Heart left ventricle (tissue), 16 donors: ENCODE measurements around the gene MGAT3. TPM values are rescaled to one million over a fixed set of nuclear protein-coding genes. Genes with fewer than 3 reads are reported as not detected.

ENCODE experiments used
- ATAC-seq, 4 donors: fragments of 200-7000 bp; cut with Tn5 transposase; one replicate each; pipeline ENCODE4 v1.9.1; 2020 to 2022; ENCODE audit warnings: moderate library complexity in 4 of 4, mild to moderate bottlenecking in 3 of 4, moderate number of reproducible peaks in 1 of 4
- DNase-seq, 5 donors: peaks; one replicate each; pipeline ENCODE4 v3.0.0-alpha.2; 2020
- H3K27ac ChIP-seq, 12 donors: fragments of 200-600 bp; sonication (generic) in 4 of 12; one replicate each; pipeline versions ENCODE4 v1.5.0 to v1.8.0; 2016 to 2022; ENCODE audit warnings: mild to moderate bottlenecking in 2 of 12
- H3K27me3 ChIP-seq, 9 donors: fragments of 200-600 bp; sonication (generic) in 2 of 9; one replicate each; pipeline versions ENCODE4 v1.5.1 to v1.8.0; 2016 to 2022; ENCODE audit warnings: mild to moderate bottlenecking in 3 of 9
- H3K36me3 ChIP-seq, 9 donors: fragments of 200-600 bp; sonication (generic) in 2 of 9; one replicate each; pipeline versions ENCODE4 v1.5.0 to v1.8.0; 2018 to 2022; ENCODE audit warnings: mild to moderate bottlenecking in 2 of 9
- H3K4me1 ChIP-seq, 12 donors: fragments of 200-600 bp; sonication (generic) in 4 of 12; one replicate each; pipeline versions ENCODE4 v1.5.0 to v1.8.0; 2016 to 2022; ENCODE audit warnings: mild to moderate bottlenecking in 3 of 12
- H3K4me3 ChIP-seq, 12 donors: fragments of 200-600 bp; sonication (generic) in 4 of 12; one replicate each; pipeline versions ENCODE4 v1.5.0 to v1.8.0; 2017 to 2022; ENCODE audit warnings: mild to moderate bottlenecking in 9 of 12, moderate library complexity in 4 of 12
- H3K9me3 ChIP-seq, 12 donors: fragments of 200-600 bp; sonication (generic) in 4 of 12; one replicate each; pipeline versions ENCODE4 v1.5.0 to v1.8.0; 2016 to 2022; ENCODE audit warnings: mild to moderate bottlenecking in 1 of 12
- POLR2A ChIP-seq, 2 donors: fragments of 450-650 bp; IDR thresholded peaks; one replicate each; pipeline ENCODE4 v1.6.1; 2017; ENCODE audit warnings: antibody characterized with exemption in 2 of 2, mild to moderate bottlenecking in 2 of 2, moderate library complexity in 2 of 2
- WGBS, 4 donors: extraction: QIAGEN DNeasy Blood & Tissue Kit in 2 of 4; methylation state at CpG; one replicate each; pipeline versions ENCODE4 v1.1.5 to v1.1.7; 2013 to 2018; 5-methylcytosine and 5-hydroxymethylcytosine counted together
- intact Hi-C, 10 donors: fragments of 100-400 bp; cut with DNase I; formaldehyde crosslinking; loops; one replicate each; pipeline versions ENCODE4 v1.11.1 to v1.14.2; 2022
- long read RNA-seq, 3 donors: library from polyadenylated mRNA; unstranded; transcript quantifications; one replicate each; pipeline ENCODE4 v2.0.0, GENCODE V29; 2020 to 2021
- polyA plus RNA-seq, 2 donors: library from polyadenylated mRNA; stranded (reverse); fragments of 200-250 nt; gene quantifications; one replicate each; pipeline ENCODE4 v1.2.3, GENCODE V29; 2013
- total RNA-seq, 9 donors: library from RNA; depleted of rRNA in 2 of 9; stranded (reverse); fragments of >200 nt in 2 of 9; fragmentation: NEBNext Ultra II Directional in 3 of 9; extraction: Animal tissue kit (Norgen Biotek cat#: 25700) in 3 of 9; gene quantifications; one replicate each; pipeline versions ENCODE4 v1.1.0 to v1.2.4, GENCODE V29; 2016 to 2023
- TF ChIP-seq, protein P1 (sequence below), 12 donors: fragments of 200-600 bp; sonication (generic) in 4 of 12; IDR thresholded peaks; one replicate each; pipeline versions ENCODE4 v1.5.0 to v1.8.0; 2018 to 2022; ENCODE audit warnings: antibody characterized with exemption in 12 of 12, mild to moderate bottlenecking in 5 of 12
- donor health status: ischemic (EF 13 %, LVEDD 7.1; RV severe dilation, severe dysfunction).
- donor health status: healthy with polysubstance abuse.
- donor health status: DM: no; HTN: yes; CAD: no.
- donor health status: DM: no; HTN: no; CAD: no.
- donor health status: ischemic (EF 25% LVEDD 6.9; RV normal size, moderate dysfunction).
- donor health status: ischemic (EF 25% LVEDD 5.7; RV mildly dilated, moderate dysfunction).
- donor health status: healthy.
- donor health status: DM: yes; HTN: yes; CAD: no.
- donor health status: ischemic (EF 35%, LVEDD 5.7; RV mildly dilated, moderate dysfunction).
- donor health status: nonischemic (EF 11% LVEDD 7.7; RV severe dilation, severe dysfunction).
- donor health status: DM: yes; HTN: yes; CAD: no.
- donor health status: PGD.
- donor health status: ischemic (EF 29% LVEDD 5.4; RV normal size, mild dysfunction).
- donor health status: nonischemic (EF 23%, LVEDD 6.1; RV moderate dilation, normal function).

The MGAT3 gene, protein sequence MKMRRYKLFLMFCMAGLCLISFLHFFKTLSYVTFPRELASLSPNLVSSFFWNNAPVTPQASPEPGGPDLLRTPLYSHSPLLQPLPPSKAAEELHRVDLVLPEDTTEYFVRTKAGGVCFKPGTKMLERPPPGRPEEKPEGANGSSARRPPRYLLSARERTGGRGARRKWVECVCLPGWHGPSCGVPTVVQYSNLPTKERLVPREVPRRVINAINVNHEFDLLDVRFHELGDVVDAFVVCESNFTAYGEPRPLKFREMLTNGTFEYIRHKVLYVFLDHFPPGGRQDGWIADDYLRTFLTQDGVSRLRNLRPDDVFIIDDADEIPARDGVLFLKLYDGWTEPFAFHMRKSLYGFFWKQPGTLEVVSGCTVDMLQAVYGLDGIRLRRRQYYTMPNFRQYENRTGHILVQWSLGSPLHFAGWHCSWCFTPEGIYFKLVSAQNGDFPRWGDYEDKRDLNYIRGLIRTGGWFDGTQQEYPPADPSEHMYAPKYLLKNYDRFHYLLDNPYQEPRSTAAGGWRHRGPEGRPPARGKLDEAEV
- total RNA-seq (1 to 10 TPM; 3.4 to 9.9 (median 4.7) TPM), polyA plus RNA-seq (1 to 10 TPM; 2.2 to 2.6 TPM)
- long read RNA-seq, donor 1, full-length matches to known transcripts: 1 of 8 reads
- long read RNA-seq, donor 1, partial matches to known transcripts: 0 of 8 reads
- long read RNA-seq, donor 1, other reads (novel, unspliced or antisense): 7 of 8 reads
- long read RNA-seq, donor 2: 0 reads
- long read RNA-seq, donor 3, partial matches to known transcripts: 0 of 5 reads
- long read RNA-seq, donor 3, other reads (novel, unspliced or antisense): 5 of 5 reads

DNA sequence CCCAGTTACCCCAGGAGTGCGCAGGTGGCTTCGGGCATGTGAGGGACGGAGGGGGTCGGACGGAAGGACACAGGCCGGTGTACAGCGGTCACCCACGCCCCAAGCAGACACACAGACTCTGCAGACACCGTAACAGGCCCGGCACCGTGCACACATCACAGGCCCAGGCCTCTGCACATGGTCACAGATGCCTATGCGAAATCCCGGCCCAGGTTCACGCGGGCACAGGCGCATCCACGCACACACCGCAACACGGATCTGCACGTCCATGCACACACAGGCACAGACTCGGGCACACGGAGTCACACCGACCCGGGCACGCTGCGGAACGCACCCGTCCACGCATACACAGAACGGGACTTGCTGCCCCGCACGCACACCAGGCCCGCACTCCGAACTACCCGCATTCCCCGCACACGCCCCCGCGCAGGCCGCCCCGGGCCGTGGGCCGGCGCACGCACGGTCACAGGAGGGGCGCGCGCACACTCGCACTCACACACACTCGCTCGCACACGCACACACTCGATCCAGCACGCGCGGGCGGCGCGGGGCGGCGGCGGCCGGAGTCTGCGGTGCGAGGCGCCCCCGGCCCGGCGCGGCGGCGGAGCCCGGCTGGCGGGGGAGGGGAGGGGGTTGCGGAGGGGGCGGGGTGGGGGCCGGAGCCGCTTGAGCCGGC, at the start of gene MGAT3:
Gene MGAT3, plus strand, starts transcription at position 491 of the 676 bp plus-strand sequence. CDS start 30,336 bp downstream, outside the sequence.
- WGBS, 4 donors: 27 to 74% (median 51%) methylated on average over 19 to 79 of the region's 80 CpGs
- Histone ChIP-seq H3K9me3 (no peaks in the 10 kb centered on the region), H3K27ac (peak within 1 kb of the TSS; percentile 50 to 89 (median 72)), H3K27me3 (peaks cover 0 to 25% (median 6%) of the 10 kb centered on the region in 9 donors), H3K36me3 (no peaks in the 10 kb centered on the region), H3K4me1 (peaks cover 0 to 31% (median 7%) of the 10 kb centered on the region in 12 donors), H3K4me3 (peak within 1 kb of the TSS; percentile 47 to 81 (median 63))
- intact Hi-C loops: no loop called here
- TF ChIP-seq, protein P1, sequence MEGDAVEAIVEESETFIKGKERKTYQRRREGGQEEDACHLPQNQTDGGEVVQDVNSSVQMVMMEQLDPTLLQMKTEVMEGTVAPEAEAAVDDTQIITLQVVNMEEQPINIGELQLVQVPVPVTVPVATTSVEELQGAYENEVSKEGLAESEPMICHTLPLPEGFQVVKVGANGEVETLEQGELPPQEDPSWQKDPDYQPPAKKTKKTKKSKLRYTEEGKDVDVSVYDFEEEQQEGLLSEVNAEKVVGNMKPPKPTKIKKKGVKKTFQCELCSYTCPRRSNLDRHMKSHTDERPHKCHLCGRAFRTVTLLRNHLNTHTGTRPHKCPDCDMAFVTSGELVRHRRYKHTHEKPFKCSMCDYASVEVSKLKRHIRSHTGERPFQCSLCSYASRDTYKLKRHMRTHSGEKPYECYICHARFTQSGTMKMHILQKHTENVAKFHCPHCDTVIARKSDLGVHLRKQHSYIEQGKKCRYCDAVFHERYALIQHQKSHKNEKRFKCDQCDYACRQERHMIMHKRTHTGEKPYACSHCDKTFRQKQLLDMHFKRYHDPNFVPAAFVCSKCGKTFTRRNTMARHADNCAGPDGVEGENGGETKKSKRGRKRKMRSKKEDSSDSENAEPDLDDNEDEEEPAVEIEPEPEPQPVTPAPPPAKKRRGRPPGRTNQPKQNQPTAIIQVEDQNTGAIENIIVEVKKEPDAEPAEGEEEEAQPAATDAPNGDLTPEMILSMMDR (IDR thresholded peaks at IDR 0.05): no peak
- no peak for TF ChIP-seq POLR2A (IDR thresholded peaks at IDR 0.05)
- no peak for DNase-seq
- peak in 2 of 4 donors; percentile 10 to 16 for ATAC-seq

DNA sequence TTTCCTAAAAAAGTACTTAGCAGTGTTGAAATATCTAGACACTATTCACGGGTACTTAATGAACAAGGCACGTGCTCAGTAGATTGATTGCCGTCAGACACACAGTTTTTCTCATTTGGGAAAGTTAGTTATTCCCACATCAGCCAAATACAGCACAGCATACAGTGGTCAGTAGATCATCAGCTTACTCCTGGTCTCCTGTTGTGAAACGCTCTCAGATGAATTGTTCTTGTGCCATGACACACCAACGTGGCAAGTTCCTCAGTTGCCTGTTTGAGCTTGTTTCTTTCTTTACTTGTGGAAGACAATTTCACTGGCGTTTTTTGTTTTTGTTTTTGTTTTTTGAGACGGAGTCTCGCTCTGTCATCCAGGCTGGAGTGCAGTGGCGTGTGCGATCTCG, 48.6 kb upstream of the MGAT3 start:
- Histone ChIP-seq H3K27me3 (no peaks in the 10 kb centered on the region), H3K36me3 (peaks cover 0 to 13% (median 3%) of the 10 kb centered on the region in 9 donors), H3K27ac (no peak overlapping the region), H3K9me3 (no peaks in the 10 kb centered on the region), H3K4me1 (peaks cover 0 to 59% (median 9%) of the 10 kb centered on the region in 12 donors), H3K4me3 (no peak overlapping the region)
- no peak for TF ChIP-seq POLR2A (IDR thresholded peaks at IDR 0.05)
- TF ChIP-seq, protein P1 (IDR thresholded peaks at IDR 0.05): no peak
- ATAC-seq (no peak), DNase-seq (no peak)
- intact Hi-C loops: loop anchor here in 1 of 10 donors (10.0 kb wide), 1 partner anchor 107 kb away; no protein-coding TSS in a partner anchor
- 86 to 90% (median 89%) methylated on average over 11 of the region's 11 CpGs for WGBS, 4 donors

DNA sequence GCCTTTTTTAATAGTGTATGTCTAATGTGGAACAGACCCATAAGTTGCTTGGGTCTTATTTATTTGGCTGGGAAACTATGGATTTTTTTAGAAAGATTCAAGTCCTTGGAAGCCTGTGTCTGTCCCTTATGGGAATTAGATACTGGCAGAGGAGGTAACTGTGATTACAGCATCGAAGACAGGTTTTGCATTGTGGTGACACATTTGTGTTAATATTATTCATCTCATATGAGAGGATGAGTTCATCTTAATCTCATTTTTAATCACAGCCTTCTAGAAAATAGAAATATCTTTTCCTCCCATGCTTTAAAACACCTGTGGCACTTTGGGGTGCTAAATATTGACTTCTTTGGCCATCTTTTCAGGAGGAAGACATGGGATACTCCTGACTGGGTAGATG, 48.0 kb upstream of the MGAT3 start:
- H3K4me3 ChIP-seq: no peak overlapping the region
- intact Hi-C loops: loop anchor here in 1 of 10 donors (10.0 kb wide), 1 partner anchor 106 kb away; no protein-coding TSS in a partner anchor
- ATAC-seq (no peak), DNase-seq (no peak)
- H3K36me3 ChIP-seq: peaks cover 0 to 12% (median 3%) of the 10 kb centered on the region in 9 donors
- H3K27ac ChIP-seq: no peak overlapping the region
- TF ChIP-seq POLR2A (IDR thresholded peaks at IDR 0.05): no peak
- TF ChIP-seq, protein P1 (IDR thresholded peaks at IDR 0.05): no peak
- H3K4me1 ChIP-seq: peaks cover 0 to 66% (median 9%) of the 10 kb centered on the region in 12 donors
- WGBS, 4 donors: 63 to 76% (median 70%) methylated on average over 1 of the region's 1 CpG
- H3K9me3 ChIP-seq: no peaks in the 10 kb centered on the region
- no peaks in the 10 kb centered on the region for H3K27me3 ChIP-seq
